CD4-positive, alpha-beta T cell treated with Interleukin-10 for 1 hour (primary cell): Measurements from ENCODE around the gene ACSBG1.
"Not testable (repeated sequence)": the region's sequence is repeated elsewhere in the genome, so short reads cannot be mapped to it uniquely, and the experiment has no call there.

ENCODE experiments used
- DNase-seq: peaks from one replicate; pipeline ENCODE4 v3.0.0-alpha.2; 2020

The ACSBG1 gene

DNA sequence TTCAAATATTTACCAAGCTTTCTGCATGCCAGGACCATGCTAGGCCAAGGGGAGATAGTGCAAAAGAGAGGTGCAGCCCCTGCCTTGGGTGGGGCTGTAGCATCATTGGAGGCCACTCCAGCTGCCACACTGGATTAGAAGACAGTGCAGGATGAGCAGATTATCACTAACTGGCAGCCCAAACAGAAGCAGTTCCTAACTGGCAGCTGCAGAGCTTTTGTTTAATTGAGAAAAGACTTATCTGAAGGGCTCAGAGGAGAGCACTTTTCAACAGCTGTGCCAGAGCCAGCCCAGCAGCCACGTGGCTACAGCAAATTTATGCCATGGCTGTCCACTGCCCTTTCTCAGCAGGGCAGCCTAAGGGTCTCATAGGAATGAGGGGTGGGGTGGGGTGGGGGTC is 13.5 kb upstream of the ACSBG1 start:
- DNase-seq = no peak

DNA sequence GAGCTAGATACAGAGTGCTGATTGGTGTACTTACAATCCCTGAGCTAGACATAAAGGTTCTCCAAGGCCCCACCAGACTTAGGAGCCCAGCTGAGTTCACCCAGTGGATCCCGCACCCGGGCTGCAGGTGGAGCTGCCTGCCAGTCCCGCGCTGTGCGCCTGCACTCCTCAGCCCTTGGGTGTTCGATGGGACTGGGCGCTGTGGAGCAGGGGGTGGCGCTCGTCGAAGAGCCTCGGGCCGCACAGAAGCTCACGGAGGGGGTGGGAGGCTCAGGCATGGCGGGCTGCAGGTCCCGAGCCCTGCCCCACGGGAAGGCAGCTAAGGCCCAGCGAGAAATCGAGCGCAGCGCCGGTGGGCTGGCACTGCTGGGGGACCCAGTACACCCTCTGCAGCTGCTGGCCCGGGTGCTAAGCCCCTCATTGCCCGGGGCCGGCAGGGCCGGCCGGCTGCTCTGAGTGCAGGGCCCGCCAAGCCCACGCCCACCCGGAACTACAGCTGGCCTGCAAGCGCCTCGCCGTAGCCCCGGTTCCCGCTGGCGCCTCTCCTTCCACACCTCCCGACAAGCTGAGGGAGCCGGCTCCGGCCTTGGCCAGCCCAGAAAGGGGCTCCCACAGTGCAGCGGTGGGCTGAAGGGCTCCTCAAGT is 11.7 kb upstream of the ACSBG1 start:
- not testable (repeated sequence) for DNase-seq

DNA sequence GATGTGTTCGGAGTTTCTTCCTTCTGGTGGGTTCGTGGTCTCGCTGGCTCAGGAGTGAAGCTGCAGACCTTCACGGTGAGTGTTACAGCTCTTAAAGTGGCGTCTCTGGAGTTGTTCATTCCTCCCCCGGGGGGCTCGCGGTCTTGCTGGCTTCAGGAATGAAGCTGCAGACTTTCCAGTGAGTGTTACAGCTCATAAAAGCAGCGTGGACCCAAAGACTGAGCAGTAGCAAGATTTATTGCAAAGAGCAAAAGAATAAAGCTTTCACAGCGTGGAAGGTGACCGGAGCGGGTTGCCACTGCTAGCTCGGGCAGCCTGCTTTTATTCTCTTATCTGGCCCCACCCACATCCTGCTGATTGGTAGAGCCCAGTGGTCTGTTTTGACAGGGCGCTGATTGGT is 11.0 kb upstream of the ACSBG1 start:
- DNase-seq = not testable (repeated sequence)

DNA sequence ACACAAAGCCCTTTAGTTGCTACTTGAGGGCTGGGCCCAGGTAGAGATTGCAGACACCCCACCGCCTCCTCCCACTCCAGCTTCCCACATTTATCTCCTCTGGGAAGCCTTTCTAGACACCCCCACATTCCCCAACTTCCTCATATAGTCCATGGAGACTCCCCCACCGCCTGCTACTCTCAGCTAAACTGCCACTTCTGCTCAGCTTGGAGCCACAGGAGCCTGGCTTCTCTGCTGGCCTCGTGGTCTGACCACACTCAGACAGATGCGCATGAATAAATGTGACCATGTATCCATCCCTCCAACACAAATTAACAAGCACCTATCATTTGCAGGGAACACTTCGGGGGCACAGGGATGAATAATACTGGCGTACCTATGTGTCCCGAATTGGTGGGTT is 10.5 kb upstream of the ACSBG1 start:
- DNase-seq = no peak

DNA sequence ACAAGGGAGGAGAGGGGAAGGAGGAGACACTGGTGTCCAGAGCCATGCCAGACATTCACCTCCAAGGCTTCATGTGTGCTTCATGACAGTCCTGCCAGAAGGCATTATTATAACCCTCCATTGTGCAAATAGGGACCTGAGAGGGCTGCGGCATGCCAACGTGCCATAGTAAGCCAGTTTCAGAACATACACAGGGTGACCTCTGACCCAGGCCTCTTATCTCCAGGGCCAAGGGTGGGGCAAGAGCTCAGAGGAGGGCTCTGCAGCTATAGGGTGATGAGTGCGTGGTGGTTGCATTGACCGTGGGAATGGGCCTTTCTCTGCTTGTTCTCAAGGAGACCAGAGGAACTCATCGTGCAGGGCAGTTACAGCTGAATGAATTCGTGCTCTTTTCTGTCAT is 9.7 kb upstream of the ACSBG1 start:
- no peak for DNase-seq

DNA sequence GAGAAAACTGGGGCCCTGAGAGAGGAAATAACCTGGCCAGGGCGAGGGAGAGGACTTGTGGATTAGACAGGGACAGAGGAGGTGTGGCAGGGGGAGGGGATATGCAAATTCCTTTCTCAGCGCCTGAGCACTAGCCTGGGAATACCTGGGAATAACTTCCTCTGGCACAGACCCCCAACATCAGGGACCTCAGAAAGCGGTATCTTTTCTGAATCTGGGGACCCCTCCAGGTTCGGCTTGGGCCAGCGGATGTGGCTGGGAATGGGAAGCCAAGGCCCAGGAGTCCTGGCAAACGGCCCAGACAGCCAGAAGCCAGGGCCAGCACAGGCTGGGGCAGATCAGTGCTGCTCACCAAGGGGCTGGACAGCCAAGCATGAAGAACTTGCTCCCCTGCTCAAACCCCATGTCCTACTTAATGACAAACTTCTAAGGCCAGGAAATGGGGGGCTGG is 9.2 kb upstream of the ACSBG1 start:
- DNase-seq = no peak

DNA sequence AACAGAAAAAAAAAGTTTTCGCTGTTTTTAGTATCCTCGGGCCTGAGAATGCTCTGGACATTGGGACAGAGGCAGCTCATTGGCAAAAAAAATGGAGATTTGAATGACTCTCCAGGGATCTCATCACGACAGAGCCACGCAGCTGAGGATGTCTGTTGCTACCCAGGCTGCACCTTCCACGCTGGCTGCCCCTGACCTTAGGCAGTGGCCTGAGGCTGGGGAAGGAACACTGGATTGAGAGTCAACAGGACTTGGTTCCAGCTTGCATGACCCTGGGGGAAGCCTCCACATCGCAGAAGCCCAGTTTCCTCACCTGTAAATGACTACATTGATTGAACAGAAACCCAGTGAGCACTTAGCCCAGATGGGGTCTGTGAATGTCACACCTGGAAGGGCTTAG is 8.7 kb upstream of the ACSBG1 start:
- DNase-seq = no peak

DNA sequence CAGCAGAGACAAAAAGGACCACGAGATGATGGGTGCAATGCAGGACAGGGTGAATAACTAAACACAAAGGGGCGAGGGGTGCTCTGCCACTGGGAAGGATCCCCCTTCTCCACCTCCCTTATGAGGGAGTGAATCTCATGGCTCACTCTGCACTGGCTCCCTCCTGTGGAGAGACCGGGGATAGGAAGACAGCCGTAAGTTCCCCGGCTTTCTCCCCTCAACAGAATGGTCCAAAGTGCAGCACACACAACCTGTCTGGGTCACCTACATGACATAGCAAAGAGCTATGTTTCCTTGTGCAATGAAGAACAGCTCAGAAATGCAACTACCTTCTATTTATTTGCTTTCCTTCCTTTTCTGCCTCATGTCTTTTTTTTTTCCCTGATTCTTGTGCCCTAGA is 7.8 kb upstream of the ACSBG1 start:
- no peak for DNase-seq

DNA sequence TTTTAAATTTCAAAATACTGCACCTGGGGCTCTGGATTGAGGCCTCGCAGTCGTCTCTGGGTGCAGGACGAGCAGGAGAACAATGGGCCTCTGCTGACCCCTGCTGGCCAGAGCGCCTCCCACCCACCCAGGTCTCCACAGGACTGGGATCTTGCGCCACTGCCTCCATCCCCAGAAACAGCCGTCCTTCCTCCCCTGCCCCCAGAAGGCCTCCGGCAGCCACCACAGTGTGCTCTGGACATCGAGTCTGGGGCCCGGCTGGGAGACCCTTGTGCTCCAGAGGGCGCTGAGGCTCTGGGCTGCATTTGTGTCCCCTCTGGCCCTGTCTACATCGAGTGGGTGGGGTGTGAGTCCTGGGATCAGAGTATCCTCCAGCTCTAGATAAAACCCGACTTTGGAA is 6.7 kb upstream of the ACSBG1 start:
- peak; percentile 80 for DNase-seq

DNA sequence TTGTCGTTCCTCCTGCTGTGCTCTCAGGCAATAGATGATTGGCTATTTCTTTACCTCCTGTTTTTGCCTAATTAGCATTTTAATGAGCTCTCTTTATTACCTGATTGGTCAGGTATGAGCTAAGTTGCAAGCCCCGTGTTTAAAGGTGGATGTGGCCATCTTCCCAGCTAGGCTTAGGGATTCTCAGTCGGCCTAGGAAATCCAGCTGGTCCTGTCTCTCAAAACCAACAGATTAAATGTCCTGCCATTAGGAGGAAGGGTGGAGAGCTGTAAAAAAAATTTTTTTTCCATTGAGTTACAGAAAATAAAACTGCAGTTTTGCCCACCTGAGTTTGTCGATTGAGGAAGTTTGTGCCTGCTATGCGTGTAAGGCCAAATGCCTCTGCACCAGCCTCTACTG is 5.4 kb upstream of the ACSBG1 start:
- DNase-seq = no peak

DNA sequence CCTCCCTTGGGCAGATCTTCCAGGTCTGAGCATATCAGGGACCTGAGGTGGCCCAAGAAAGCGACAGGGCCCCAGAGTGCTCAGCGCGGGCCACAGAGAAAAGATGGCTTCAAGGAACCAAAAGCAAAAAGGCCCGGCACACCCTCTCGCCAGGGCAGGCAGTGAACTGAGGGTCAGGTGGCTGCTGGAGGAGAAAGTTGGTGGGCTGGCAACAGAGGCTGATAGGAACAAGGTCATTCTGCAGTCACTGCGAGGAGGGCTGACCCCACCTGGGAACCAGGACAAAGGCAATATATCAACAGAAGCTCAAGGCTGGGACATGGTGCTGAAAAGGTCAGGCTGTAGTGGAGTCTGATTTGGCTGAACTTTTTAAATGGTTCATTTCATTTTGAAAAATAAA is 2.8 kb upstream of the ACSBG1 start:
- DNase-seq = no peak

DNA sequence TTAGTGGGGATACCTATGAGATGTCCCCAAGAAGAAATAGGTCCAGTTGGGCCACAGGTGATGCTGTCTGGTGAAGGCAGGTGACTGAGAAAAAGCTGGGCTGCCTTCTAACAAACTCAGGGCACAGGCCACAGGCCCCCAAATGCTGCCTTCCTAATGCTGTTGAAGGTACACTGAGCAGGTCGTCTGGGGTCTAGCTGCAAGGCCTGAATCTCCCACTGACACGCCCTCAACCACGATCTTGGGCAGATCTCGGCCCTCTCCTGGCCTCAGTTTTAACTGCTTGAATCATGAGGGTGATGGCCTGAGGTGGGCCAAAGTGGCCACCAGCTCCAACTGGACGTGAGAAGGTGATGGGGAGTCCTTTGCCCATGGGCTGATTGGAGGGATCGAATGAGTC is 2.1 kb upstream of the ACSBG1 start:
- no peak for DNase-seq

DNA sequence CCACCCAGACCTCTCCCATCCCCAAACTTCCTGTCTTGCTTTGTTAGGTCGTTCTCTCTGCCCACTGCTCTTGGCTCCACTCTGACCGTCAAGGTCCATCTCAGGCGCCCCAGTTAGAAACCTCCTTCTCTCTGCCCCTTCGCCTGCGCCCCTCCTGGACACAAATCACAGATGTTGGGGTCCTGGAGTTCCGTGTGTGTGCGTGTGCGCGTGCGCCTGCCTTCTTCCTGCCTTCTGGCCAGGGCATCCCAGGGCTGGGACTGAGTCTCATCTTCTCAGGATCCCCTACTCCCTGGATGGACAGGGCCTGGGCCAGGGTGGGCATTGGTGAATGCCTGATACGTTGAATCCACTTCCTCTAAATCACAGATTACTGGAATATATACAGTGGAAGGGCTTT is 869 bp downstream of the ACSBG1 start:
- no peak for DNase-seq

DNA sequence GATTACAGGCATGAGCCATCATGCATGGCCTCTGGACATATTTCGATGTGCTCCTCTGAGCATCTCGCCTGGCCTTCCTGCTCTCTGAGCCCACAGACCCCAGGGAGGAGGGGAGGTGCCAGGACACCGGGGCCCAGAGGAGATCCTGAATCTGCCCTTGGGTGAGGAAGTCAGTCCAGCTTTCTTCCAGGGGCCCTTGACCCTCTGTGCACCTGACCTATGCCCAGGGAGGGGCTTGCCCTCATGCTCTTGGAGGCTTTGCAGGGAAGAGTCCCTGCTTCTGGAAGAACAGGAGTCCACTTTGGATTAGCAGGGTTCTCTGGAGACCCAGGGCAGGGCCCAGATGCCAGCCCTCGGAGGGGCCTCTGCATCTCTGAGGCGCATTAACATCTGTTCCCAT is 1.4 kb downstream of the ACSBG1 start:
- no peak for DNase-seq

DNA sequence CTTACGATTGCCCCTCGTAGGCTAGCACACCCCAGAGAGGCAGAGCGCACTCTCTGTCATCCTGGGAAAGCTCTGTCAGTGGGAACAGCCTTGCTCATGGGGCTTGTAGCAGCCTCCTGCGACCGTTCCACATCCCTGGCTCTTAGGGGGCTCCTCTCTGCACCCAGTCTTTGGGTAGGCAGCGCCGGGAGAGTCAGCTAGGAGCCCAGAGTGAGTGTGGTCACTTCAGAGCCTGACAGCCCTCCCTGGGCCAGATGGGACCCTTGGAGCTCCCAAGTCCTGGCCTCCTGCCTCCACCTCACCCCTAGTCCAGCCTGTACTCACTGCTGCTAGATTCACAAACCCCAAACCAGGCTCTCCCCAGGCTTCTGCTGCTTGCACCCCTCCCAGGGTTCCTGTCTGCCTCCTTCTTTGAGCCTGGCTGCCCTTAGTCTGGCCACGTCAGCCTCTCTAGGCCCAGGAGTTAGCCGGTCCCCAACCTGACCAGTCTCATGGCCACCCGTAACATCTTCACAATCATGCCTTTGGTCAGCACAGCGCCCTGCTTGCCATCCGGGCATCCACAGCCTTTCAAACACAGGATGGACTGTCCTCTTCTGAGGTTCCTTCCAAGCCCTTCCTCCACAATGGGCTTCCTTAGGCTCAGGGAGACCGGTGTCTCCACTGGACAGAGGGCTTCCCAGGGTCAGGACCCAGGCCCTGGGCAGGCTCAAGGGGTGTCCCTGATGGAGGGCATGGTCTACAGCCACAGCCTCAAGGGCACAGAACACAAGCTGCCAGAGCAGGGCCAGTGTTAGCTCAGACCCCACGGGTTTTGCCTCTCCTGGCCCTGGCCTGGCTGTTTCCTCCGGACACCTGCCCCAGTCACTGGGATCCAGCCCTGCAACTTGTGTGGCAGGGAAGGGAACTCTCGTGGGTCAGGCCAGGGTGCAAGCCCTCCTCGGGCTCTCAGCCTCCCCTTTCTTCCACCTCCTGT is 4.6 kb downstream of the ACSBG1 start:
- no peak for DNase-seq

DNA sequence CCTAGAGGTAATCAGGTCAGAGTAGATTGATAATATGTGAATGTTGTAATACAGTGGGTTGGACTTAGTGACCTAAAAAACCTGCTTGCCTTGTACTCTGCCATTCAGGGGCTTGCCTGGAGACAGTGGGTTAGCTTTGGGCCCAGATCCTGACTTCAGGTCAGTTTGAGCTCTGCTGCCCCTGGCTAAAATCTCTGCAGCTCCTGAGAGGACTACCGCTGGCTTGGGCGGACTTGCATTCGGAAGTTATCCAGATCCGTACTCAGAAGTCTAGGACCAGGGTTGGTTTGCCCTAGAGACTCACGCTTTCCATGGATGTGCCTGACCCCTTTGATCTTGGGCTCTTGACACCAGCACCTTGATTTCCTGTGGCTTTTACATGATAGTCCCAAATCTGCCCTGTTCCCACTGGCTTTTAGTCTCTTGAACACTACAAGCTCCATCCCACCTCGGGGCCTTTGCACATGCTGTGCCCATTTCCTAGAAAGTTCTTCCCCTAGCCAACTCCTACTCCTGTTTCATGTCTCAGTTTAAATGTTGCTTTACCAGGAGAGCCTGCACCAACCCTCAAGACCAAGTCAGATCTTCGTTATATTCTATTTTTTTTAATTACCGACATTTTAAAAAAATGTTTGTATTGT is 5.9 kb downstream of the ACSBG1 start:
- no peak for DNase-seq

DNA sequence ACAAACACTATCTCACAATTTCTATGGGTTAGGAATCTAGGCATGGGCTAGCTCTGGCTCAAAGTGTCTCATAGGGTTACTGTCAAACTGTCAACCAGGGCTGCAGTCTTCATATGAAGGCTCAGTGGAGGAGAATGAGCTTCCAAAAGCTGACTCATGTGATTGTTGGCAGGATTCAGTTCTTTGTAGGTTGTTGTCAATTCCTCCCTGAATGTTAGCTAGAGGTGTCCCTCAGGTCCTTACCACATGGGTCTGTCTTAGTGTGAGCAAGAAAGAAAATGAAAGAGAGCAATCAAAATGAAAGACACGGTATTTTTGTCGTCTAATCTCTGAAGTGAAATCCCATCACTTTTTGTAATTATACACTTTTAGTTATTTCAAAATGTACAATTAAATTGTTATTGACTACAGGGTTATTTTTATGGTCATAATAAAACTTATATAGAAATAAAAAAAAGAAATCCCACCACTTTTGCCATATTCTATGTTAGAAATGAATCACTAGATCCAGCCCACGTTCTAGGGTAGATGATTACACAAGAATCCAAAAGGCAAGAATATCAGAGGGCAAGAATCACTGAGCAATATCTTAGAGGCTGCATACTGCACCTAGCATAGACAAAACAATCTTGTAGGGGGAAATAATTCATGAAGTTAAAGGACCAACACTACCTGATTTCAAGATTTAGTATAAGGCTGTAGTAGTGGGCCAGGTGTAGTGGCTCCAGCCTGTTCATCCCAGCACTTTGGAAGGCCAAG is 8.4 kb downstream of the ACSBG1 start:
- no peak for DNase-seq

DNA sequence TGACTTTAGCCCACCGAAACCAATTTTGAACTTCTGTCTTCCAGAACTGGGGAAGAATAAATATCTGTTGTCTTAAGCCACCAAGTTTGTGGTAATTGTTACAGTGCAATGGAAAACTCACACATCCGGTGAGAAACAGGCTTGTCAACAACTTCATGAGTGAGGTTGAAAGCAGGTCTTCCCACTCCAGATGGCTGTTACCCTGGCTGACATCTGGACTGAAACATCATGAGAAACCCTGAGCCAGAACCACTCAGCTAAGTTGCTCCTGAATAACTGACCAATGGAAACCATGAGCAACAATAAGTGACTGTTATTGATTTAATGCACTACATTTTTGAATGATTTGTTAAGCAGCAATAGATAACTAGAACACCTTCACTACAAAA is 10.3 kb downstream of the ACSBG1 start:
- peak; percentile 7 for DNase-seq

DNA sequence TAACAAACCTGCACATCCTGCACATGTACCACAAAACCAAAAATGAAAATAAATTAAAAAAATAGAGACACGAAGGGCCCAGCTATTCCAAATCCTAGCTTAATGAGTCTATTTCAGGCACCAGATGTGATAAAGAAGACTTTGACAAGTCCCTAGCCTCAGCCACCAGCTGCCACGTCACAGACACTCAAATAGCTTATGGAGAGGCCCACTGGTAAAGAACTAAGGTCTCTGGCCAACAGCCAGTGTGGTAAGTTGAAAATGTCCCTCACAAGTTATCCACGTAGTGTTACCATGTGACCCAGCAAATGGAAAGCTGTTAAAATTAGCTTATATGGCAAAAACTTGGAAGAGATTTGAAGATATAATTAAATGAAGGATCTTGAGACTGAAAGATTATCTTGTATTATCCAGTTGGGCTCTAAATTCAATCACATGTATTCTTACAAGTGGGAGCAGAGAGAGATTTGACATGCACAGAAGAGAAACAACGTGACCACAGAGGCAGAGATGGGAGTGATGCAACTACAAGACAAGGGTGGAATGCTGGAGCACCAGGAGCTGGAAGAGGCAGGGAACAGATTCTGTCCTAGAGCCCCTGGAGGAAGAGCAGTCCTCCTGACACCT is 10.9 kb downstream of the ACSBG1 start:
- no peak for DNase-seq

DNA sequence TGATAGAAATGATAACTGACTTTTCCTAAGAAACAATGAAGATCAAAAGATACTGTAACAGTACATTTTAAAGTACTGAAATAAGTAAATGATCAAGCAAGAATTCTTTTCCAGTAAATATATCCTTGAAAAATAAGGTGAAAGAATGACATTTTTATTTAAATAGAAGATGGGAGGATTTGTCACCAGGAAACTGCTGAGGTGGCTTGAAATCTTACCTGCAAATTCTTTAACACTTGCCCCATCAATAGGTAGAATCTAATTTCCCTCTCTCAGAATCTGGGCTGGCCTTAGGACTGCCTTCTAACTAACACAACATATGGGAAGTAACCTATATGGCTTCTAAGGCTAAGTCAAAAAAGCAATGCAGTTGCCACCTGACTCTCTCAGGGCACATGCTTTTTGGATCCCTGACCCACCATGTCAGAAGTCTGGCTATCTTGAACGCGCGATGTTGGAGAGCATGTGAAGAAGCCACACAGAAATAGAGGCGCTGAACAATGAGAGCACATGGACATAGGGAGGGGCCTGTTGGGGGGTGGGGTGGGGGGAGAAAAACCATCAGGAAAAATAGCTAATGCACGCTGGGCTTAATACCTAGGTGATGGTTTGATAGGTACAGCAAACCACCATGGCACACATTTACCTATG is 11.5 kb downstream of the ACSBG1 start:
- no peak for DNase-seq

DNA sequence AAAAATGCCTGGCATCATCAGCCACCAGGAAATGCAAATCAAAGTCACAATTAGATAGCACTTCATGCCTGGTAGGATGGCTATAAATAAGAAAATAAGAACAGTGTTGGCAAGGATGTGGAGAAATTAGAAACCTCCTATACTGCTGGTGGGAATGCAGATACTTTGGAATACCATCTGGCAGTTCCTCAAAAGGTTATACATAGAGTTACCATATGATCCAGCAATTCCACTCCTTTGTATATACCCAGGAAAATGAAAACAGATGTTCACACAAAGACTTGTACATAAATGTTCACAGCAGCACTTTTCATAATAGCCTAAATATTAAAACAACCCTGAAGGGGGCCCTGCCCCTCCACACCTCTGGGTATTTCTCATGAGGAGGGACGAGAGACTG is 13.7 kb downstream of the ACSBG1 start:
- DNase-seq = no peak
